BE2C (cell line): ENCODE data around the gene PLXDC1.

Experiments used
- DNase-seq: peaks from one replicate; pipeline ENCODE4 v3.0.0-alpha.2; 2020
- H3K27me3 ChIP-seq: fragments of 250-450 bp; sonication (Bioruptor Pico); 2 replicates; pipeline ENCODE4 v1.5.1; 2020; ENCODE audit warnings: mild to moderate bottlenecking
- H3K36me3 ChIP-seq: fragments of 250-450 bp; sonication (Bioruptor Pico); 2 replicates; pipeline ENCODE4 v1.5.1; 2020; ENCODE audit warnings: mild to moderate bottlenecking
- H3K4me1 ChIP-seq: fragments of 250-450 bp; sonication (Bioruptor Pico); 2 replicates; pipeline ENCODE4 v1.5.1; 2020
- H3K4me3 ChIP-seq: 2 replicates; pipeline ENCODE4 v1.5.1; 2011; ENCODE audit warnings: low read depth, low read length
- H3K9me3 ChIP-seq: fragments of 250-450 bp; sonication (Bioruptor Pico); 2 replicates; pipeline ENCODE4 v1.5.1; 2020
- TF ChIP-seq, protein P1 (sequence below): IDR thresholded peaks from 2 replicates; pipeline ENCODE4 v1.5.1; 2012; ENCODE audit warnings: mild to moderate bottlenecking, low read depth, low read length

Gene PLXDC1

DNA sequence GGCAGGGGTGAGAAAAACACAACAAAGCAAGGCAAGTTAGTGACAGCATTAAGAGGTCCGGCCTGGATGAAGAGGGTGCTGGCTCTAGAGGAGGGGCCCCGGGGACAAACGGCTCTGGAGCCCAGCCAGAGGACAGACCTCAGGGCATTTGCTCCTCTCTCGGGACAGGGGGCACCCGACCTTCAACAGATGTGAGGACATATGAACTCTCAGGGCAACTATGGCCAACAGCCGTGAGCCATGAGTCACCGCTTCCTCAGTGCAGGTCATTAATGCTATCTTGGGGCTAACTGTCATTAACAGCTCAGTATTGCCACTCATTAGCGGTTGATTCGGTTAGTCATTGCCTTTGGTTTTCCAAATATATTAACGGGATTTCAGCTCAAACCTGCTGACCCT lies 24.3 kb upstream of the PLXDC1 start:
- Histone ChIP-seq H3K27me3 (no peaks in the 10 kb centered on the region), H3K36me3 (peaks cover 3% of the 10 kb centered on the region), H3K9me3 (no peaks in the 10 kb centered on the region), H3K4me1 (no peaks in the 10 kb centered on the region), H3K4me3 (no peak overlapping the region)
- TF ChIP-seq, protein P1, sequence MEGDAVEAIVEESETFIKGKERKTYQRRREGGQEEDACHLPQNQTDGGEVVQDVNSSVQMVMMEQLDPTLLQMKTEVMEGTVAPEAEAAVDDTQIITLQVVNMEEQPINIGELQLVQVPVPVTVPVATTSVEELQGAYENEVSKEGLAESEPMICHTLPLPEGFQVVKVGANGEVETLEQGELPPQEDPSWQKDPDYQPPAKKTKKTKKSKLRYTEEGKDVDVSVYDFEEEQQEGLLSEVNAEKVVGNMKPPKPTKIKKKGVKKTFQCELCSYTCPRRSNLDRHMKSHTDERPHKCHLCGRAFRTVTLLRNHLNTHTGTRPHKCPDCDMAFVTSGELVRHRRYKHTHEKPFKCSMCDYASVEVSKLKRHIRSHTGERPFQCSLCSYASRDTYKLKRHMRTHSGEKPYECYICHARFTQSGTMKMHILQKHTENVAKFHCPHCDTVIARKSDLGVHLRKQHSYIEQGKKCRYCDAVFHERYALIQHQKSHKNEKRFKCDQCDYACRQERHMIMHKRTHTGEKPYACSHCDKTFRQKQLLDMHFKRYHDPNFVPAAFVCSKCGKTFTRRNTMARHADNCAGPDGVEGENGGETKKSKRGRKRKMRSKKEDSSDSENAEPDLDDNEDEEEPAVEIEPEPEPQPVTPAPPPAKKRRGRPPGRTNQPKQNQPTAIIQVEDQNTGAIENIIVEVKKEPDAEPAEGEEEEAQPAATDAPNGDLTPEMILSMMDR = no peak
- no peak for DNase-seq

DNA sequence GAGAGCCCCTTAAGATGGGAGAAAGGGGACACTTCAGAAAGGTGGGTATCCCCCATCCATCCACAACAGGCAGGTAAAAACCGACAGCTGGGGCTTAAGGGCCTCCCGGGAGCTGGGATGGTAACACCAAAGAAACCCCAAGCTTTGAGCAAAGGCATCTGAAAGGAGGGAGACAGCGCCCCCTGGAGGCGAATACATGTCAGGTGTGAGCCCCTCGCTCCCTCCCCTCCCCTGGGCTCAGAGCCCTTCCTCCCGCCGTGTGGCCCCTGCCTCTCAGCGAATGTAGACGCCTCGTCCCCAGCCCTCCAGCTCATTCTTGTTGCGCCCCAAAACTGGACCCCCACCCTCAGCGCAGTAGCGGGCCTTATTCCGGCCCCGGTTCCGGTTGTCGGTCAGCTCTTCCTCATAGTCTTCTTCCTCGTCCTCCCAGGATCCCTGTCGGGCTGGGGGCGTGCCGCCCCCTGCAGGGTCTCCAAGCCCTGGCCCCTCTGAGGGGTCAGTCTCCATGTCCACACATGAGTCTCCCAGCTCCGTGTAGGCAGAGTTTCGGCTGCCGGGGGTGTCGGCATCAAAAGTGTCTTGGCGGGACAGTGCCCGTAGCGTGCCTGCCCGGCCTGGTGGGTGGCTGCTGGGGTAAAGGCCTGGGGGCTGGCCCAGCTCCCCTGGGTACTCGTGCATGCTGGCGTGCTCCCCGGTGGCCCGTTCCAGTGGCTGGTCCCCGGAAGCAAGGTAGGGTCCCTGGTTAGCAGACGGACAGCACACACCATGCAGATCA lies 23.7 kb upstream of the PLXDC1 start:
- DNase-seq = peak; percentile 84
- Histone ChIP-seq H3K27me3 (no peaks in the 10 kb centered on the region), H3K4me1 (no peaks in the 10 kb centered on the region), H3K36me3 (peaks cover 3% of the 10 kb centered on the region), H3K4me3 (no peak overlapping the region), H3K9me3 (no peaks in the 10 kb centered on the region)
- TF ChIP-seq, protein P1 = peak; percentile 86

DNA sequence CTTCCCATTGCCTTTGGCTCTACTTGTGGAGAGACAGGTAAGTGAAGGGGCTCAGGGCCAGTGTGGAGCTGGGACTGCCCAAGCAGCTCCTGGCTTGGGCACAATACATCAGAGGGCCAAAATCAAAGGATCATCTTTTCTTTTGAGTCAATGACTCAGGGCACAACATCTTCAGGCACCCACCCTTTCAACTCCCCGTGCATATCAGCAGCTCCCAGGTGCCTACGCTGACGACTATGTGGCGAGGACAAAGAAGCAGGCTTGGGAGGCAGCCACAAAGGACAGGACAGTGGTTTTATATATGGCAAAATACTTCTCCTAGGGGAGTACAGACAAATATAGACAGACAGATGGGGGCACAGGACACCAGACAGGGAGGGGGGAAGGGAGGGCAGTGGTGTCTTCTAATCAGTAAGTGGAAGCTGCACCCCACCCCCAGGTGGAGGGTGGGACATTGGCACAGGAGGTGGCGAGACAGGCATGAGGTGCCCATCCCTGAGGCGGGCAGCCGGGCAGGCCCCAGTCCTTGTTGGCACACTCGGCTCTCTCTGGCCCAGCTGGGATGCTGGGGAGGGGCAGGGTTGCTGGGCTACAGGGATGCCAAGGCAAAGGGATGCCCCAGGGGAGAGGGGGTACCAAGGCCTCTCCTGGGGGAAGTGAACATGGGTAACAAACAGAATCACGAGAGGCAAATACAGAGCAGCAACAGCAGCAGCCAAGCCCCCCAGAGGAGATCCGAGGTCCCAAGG lies 22.3 kb upstream of the PLXDC1 start:
- no peaks in the 10 kb centered on the region for H3K4me1 ChIP-seq
- TF ChIP-seq, protein P1 = no peak
- DNase-seq = no peak
- no peaks in the 10 kb centered on the region for H3K27me3 ChIP-seq
- no peak overlapping the region for H3K4me3 ChIP-seq
- H3K36me3 ChIP-seq = peaks cover 3% of the 10 kb centered on the region
- no peaks in the 10 kb centered on the region for H3K9me3 ChIP-seq

DNA sequence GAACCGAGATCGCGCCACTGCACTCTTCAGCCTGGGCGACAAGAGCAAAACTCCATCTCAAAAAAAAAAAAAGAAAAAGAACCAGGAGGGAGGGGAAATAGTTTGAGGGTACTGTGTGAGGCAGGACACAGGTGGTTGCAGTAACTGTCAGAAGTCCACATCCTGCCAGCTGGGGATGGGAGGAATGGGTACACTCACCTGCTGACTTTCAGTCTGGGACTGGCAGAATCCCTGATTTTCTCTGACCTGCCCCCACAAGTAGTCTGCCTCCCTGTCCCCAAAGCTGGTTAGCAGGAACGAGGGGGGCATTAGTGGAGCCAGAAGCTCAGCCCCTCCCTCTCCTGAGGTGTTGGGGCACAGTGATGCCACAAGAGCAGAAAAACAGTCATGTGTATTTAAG lies 21.6 kb upstream of the PLXDC1 start:
- TF ChIP-seq, protein P1 = no peak
- no peak for DNase-seq

DNA sequence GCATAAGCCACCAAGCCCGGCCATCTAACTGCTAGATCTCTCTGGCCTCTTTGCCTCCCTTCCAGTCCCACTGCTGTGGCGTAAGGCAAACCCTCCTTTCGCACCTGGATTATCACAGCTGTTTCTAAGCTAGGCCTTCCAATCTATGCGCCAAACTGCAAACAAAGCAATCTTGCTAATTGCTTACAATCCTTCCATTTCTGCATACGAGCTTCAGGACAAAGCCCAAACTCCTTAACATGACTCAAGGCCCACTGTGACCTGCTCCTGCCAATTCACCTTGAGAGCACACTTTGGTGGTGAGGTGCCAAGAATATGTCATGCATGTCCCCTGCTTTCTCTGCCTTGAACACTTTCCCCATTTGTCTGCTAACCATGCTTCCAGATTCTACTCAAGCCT lies 20.5 kb upstream of the PLXDC1 start:
- no peaks in the 10 kb centered on the region for H3K27me3 ChIP-seq
- H3K4me3 ChIP-seq = no peak overlapping the region
- H3K36me3 ChIP-seq = no peaks in the 10 kb centered on the region
- no peak for DNase-seq
- H3K9me3 ChIP-seq = no peaks in the 10 kb centered on the region
- TF ChIP-seq, protein P1 = no peak
- H3K4me1 ChIP-seq = no peaks in the 10 kb centered on the region

More for the DNA sequence above, 21.6 kb upstream of the PLXDC1 start:
- no peak overlapping the region for H3K4me3 ChIP-seq
- no peaks in the 10 kb centered on the region for H3K27me3 ChIP-seq
- H3K36me3 ChIP-seq = peaks cover 3% of the 10 kb centered on the region
- no peaks in the 10 kb centered on the region for H3K4me1 ChIP-seq
- H3K9me3 ChIP-seq = no peaks in the 10 kb centered on the region

DNA sequence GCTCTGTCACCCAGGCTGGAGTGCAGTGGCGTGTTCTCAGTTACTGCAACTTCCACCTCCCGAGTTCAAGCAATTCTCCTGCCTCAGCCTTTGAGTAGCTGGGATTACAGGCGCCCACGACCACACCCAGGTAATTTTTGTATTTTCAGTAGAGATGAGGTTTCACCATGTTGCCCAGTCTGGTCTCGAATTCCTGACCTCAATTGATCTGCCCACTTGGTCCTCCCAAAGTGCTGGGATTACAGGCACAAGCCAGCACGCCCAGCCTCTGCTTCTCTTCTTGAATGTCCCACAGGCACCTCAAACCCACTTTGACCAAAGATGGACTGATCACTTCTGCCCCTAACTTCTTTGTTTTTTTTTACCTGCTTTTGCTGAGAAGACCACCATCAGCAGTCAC lies 19.1 kb upstream of the PLXDC1 start:
- H3K4me3 ChIP-seq = no peak overlapping the region
- DNase-seq = no peak
- no peaks in the 10 kb centered on the region for H3K4me1 ChIP-seq
- H3K27me3 ChIP-seq = no peaks in the 10 kb centered on the region
- H3K9me3 ChIP-seq = no peaks in the 10 kb centered on the region
- H3K36me3 ChIP-seq = no peaks in the 10 kb centered on the region
- TF ChIP-seq, protein P1 = no peak
